ENCODE measurements around the gene PNLIPRP2.

Gene PNLIPRP2

DNA sequence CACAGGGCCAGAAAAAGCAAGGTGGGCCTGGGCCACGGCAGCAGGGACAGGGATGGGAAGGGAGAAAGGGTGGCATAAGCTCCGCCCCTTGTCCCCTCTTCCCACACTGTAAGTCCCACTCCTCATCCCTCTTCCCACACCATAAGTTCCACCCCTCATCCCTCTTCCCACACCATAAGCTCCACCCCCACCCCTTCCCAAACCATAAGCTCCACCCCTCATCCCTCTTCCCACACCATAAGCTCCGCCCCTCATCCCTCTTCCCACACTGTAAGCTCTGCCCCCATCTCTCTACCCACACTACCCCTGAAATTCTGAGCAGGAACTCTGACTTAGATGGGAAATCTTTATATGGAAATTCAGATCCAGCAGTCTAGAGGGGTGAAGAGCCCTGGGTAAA, 65.9 kb downstream of the PNLIPRP2 start:
- no peak for DNase-seq

DNA sequence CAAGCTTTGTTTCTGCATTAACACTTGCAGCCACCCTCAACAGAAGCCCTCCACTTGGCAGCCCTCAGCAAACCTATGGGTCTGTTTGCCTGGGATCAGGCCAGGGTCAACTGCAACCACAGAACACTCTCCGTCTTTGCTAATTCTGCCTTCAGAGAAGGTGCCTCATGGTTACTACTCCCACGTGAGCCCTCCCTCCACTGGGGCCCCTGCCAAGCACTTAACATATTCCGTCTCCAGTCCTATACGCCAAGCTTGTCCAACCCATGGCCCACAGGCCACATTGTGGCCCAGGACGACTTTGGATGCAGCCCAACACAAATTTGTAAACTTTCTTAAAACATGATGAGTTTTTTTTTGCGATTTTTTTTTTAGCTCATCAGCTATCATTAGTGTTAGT, 66.9 kb downstream of the PNLIPRP2 start:
- DNase-seq: no peak

DNA sequence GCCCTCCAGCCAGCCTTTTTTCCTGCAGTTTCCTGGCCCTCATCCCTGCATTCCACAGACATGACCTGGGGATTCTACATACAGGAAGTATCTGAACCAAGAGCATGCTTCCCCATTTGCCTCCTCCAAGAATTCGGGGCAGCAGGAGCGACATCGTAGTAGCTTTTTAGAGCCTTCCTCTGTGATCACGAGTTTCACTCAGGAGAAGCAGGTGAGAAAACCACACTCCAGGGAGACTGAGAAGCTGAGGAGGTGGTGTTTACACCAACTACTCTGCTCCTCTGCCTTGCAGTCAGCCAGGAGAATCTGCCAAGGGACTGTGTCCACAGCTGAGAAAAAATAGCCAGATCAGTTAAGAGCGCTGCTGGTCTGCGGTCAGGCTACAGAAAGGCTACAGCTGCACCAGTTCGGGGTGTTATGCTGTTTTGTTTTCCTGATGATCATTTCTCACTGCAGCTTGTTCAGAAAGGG, 67.5 kb downstream of the PNLIPRP2 start:
- DNase-seq: no peak

DNA sequence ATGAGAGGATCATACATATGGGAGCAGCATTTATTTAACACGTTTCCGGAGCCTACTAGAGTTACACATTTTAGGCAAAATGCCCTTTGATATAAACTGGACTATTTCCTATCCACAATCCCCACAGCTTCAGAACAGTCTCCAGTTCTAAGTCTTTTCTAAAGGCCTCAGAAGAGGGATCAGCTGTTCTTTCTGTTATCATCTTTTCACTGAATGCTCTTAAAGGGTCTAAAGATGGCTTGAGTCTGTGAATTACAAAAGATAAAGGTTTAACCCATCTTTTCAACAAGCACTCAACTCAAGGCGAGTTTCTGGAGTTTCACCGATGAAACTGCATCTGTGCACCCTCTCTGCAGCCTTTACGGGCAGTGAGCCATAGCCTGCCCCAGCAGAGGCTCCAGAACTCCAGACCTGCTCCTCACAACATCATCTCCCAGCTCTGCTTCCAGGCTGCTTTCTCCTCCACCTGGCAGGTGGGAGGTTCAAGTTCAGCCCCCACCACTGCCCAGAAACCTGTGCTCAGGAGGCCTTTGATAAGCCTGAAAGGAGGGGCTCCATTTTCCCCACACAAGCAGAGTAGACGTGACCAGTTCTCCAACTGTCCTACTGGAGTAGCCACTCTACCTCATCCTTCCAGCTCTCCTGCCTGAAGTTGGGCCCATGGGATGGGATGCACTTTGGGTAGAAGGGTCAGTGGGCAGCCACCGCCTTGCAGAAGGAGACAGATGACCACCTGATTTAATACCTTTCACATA, 68.2 kb downstream of the PNLIPRP2 start:
- no peak for DNase-seq

DNA sequence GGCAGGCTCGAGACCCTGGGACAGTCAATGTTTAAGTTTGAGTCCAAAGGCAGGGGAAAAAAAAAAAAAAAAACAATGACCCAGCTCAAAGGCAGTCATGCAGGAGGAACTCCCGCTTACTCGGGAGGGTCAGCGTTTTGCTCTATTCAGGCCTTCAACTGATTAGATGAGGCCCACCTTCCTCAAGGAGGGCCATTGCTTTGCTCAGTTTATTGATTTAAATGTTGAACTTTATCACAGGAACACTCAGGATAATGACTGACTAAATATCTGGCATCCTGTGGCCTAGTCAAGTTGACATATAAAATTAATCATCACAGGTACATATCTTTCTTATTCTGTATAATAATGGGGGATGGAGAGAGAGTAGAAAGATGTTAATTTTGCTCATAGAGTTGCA, 69.0 kb downstream of the PNLIPRP2 start:
- no peak for DNase-seq

DNA sequence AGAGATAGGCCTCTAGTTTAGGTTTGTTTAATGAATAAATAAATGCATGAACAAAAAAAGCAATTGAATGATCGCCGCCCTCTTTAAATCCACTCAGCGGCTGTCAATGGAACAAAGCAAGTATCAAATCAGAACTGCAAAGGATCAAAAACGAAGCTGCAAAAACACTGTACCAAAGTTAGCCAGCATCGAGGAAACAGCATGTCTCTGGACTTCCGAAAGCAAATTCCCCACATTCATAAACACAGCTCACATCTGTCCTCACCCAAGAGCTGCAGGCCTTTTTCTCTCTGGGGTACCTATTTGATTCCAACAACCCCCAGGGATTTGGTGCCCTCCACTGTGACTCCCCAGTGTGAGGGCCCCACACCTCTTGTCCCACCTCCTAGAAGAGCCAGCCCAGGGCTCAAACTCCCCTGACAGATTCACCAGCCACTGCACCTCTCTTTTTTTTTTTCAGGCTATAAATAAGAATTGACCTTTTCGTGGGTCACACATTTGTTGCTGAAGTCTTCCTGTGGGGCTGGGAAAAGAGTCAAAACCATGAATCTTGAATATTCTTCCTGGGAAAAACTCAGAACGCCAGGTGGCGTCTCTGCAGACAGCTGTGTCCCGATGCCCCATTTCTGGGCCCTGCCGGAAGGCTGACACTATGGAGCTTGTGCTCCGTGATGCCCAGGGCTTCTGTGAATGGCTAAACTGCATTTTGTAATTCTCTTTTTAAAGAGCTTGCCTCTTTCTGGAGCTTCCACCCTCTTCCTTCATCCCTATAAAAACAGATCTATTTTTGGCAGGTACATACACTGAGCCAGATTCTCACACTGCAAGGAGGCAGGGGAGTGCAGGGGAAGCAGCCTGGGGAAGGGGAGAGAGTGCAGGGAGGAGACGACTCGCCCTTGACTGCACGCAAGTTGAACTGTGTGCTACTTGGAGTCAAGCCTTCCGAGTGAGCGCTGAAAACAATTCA, 69.9 kb downstream of the PNLIPRP2 start:
- DNase-seq: no peak

DNA sequence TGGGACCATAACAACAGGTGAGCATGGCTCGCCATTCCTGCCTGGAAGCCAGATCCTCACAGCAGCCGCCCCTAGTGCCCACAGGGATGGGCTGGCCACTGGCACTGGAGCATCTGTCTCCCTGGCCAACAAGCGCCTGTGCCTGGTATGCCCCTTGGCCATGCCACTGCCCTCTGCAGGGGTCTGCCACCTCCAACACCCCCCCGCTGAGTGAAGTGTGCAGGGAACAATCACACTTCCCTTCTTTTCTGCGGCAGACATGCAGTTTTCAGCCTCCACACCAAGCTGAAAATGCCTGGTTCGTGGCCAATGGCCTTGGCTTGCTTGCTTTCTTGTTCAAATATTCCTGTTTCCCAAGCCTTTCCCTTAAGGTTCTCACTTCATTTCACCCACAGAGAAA, 70.9 kb downstream of the PNLIPRP2 start:
- no peak for DNase-seq

DNA sequence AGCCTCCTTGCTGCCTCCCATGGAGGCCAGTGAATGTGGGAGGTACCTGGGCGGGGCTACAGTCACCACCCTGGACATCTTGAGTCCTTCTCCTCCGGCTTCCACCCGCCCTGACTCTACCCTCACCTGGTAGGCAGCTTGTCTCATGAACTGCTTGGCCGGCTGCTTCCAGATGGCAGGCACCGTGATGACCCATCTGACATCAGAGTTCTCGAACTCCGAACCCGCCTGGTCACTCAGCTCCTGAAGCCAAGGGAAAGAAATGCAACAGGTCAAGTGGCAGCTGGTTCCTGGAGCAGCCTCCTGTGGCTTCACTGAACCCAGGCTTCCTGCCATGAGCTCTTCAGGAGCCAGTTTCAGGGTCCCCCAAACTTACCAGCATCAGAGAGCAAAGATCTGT, 71.5 kb downstream of the PNLIPRP2 start:
- no peak for DNase-seq

DNA sequence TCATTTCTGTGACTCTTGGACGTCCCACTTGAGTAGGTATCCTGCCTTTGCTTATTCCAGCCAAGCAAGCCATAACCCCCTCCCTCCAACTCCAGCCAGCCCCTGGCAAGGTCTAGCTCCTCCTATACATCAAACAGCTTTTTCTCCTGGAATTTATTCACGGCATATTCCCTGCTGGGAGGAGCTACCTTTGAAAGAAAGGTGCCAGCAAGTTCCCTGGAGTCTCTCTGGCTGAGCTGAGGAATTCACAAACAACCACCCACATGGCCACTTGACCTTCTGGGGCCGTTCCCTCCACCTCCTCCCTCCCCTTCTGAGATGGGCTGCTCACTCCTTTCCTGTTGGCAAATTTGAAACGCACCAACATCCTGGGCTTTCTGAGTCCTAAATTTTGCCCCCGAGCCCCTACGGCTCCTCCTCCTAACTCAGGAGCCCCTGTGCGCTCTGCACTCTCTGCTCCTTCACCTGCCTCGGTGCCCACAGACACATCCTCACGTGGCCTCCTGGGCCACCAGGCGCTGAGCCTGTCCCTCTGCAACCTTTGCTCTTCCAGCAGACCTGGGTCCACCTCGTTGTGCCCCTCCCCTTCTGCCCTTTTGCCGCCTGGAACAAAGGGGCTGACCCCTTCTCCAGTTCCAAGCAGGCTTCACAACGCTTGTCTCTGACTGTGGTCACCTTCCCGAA, 73.6 kb downstream of the PNLIPRP2 start:
- DNase-seq: no peak
